Activated T-helper 1 cell treated with Interleukin-2 at 50 U/mL for 16 hours (primary cell): ENCODE measurements around the gene RCOR1.
A peak's percentile ranks its signal among the peaks of the same experiment; 100 is the strongest.
"Not testable (repeated sequence)": the region's sequence is repeated elsewhere in the genome, so short reads cannot be mapped to it uniquely, and the experiment has no call there.

ENCODE experiments used
- DNase-seq: peaks from one replicate; pipeline ENCODE4 v3.0.0-alpha.2; 2020; ENCODE audit warnings: low read depth

The RCOR1 gene

DNA sequence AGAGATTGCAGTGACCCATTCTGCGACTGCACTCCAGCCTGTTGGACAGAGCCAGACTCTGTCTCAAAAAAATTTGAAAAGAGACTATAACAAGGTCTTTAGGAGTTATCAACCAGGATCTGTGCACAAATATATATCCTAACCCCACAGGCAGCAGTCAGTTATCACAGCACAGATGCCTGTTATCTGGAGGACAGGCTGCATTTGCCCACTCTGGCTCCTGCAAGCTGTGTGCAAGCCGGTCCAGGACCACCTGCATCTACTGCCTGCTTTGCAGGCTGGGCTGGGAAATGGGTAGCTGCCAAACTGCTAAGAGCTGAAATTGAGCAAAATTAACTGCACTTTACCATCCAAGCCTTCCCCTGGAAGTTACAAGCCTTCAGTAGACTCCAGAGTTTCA, 21.4 kb upstream of the RCOR1 start:
- DNase-seq, result no peak

DNA sequence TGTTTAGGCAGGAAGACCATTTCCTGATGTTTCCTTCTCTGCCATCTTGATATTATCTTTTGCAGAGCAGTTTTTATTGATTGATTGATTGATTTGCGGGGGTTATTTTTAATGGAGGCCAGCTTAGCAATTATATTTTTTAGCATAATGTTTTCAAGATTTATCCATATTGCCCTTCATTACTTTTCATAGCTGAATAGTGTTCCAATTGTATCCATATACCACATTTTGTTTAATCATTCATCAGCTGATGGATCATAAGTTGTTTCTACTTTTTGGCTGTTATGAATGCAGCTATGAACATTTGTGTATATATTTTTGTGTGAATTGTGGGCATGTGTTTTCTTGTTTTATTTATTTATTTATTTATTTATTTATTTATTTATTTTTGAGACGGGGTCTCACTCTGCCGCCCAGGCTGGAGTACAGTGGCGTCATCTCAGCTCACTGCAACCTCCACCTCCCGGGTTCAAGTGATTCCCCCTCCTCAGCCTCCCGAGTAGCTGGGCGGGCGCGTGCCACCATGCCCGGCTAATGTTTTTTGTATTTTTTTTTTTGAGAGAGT, 20.9 kb upstream of the RCOR1 start:
- no peak for DNase-seq

GRCh38 chr14:102573161-102573560, 19.3 kb upstream of the RCOR1 start:
- not testable (repeated sequence) for DNase-seq

DNA sequence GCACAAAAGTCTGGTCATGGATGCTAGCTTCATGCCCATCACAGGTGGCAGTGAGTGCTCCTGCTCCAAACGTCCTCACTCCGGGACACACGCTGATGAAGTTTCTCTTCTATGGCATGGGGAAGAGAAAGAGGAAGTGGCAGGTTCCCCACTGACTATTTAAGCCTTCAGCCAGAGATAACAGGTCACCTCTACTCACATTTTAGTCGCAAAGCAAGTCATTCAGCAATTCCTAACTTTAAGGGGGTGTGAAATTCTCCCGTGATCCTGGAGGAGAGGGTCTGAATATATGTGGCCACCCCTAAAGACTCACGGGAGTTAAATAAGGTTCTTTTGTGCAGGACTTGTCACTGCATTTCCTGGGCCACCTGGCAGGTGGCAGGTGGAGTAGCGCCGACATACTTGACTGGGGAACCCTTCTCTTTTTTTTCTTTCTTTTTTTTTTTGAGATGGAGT, 18.8 kb upstream of the RCOR1 start:
- DNase-seq, result no peak

DNA sequence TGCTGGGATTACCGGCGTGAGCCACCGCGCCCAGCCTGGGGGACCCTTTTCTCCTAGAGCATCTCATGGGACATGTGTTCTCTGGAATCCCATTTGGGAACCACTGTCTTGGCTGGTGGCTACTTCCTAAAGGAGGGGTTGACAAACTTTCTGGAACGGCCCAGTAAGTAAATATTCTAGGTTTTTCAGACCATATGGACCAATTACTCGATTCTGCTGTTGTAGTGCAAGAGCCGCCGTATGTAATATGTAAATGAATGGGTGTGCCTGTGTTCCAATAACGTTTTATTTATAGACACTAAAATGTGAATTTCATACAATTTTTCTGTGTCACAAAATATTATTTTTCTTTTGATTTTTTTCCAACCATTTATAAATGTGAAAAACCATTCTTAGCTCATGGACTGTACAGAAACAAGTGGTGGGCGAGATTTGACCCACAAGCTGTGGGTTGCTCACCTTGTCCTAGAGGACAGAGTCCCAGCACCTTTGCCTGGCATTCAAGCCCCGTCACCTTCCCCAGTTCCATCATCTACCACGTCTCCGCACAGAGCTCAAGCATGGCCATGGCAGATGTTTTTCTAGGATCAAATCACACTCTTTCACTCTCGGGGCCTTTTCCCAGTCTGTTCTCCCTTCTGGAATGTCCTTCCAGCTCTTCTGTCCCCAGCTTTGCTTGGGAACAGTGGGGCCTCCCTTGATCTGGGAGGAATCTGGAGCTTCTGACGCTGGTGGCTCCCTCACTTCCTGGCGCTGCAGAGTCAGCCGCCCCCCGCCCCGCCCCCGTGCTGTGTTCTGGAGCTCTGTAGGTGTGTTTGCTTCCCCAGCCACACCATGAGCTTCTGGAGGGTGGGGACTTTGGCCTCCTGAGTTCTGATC, 17.9 kb upstream of the RCOR1 start:
- no peak for DNase-seq

DNA sequence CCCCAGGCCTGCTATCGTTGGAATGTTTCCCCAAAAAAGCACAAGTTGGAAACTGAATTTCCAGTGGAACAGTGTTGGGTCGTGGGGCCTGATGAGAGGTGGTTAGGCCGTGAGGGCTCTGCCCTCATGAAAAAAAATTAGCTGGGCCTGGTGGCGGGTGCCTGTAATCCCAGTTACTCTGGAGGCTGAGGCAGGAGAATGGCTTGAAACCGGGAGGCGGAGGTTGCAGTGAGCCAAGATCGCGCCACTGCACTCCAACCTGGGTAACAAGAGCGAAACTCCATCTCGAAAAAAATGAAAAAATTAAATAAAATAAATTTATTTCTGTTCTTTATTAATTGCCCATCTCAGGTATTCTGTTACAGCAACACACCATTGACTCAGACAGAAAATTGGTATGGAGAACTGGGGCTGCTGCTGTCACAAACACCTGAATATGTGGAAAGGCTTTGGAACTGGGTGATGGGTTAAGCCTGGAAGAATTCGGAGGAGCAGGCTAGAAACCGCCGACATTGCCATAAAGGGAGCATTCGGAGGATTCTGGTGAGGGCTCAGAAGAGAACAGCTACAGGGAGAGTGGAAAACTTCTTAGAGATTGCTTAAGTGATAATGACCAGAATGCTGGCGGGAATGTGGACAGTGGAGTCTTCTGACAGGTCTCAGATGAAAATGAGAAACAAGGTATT, 17.1 kb upstream of the RCOR1 start:
- DNase-seq, result no peak

DNA sequence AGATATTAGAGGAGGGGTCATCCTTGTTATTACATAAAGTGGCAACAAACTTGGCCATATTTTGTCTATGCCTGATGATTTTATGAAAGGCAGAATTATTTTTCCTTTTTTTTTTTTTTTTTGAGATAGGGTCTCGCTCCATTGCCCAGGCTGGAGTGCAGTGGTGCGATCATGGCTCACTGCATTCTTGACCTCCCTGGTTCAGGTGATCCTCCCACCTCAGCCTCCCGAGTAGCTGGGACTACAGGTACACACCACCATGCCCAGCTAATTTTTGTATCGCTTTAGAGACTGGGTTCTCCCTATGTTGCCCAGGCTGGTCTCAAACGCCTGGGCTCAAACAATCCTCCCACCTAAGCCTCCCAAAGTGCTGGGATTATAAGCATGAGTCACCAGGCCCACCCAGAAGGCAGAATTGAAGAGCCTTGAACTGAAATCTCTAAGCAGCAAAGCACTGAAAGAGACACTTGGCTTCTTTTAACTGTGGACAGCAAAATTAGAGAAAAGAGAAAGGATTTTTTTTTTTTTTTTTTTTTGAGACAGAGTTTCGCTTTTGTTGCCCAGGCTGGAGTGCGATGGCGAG, 16.5 kb upstream of the RCOR1 start:
- DNase-seq, result not testable (repeated sequence)

DNA sequence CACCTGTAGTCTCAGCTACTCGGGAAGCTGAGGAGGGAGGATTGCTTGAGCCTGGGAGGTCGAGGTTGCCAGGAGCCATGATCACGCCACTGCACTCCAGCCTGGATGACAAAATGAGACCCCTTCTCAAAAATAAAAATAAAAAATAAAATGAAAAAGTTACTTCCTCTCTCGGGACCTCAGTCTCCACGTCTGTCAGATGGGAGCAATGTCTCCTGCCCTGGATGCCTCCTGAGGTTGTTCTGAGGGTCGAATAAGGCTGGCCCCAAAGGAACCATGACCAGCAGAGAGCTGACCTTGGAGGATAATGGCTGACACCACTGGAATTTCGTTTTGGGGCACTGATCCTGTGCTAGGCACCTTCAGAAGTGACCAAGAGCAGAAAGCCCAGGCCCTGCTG, 13.6 kb upstream of the RCOR1 start:
- no peak for DNase-seq

GRCh38 chr14:102579696-102580549, 12.5 kb upstream of the RCOR1 start:
- no peak for DNase-seq

DNA sequence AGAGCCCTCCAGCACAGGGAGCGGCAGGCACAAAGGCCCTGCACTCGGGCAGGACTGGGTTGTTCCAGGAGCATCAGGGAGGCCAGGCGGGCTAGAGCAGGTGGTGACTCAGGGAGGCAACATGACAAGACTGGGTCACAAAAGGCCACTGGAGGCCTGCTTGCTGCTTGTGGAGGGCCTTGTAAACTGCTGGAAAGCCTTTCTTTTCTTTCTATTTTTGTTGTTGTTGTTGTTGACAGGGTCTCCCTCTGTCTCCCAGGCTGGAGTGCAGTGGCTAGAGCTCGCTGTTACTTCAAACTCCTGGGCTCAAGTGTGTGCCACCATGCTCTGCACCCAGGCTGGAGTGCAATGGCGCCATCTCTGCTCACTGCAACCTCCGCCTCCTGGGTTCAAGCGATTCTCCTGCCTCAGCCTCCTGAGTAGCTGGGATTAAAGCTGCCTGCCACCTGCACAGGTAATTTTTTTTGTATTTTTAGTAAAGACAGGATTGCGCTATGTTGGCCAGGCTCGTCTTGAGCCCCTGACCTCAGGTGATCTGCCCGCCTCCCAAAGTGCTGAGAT, 11.8 kb upstream of the RCOR1 start:
- DNase-seq, result no peak

- DNase-seq, result no peak
Measured at GRCh38 chr14:102581193-102581592, 11.3 kb upstream of the RCOR1 start.

GRCh38 chr14:102583726-102584125, 8.7 kb upstream of the RCOR1 start:
- no peak for DNase-seq

DNA sequence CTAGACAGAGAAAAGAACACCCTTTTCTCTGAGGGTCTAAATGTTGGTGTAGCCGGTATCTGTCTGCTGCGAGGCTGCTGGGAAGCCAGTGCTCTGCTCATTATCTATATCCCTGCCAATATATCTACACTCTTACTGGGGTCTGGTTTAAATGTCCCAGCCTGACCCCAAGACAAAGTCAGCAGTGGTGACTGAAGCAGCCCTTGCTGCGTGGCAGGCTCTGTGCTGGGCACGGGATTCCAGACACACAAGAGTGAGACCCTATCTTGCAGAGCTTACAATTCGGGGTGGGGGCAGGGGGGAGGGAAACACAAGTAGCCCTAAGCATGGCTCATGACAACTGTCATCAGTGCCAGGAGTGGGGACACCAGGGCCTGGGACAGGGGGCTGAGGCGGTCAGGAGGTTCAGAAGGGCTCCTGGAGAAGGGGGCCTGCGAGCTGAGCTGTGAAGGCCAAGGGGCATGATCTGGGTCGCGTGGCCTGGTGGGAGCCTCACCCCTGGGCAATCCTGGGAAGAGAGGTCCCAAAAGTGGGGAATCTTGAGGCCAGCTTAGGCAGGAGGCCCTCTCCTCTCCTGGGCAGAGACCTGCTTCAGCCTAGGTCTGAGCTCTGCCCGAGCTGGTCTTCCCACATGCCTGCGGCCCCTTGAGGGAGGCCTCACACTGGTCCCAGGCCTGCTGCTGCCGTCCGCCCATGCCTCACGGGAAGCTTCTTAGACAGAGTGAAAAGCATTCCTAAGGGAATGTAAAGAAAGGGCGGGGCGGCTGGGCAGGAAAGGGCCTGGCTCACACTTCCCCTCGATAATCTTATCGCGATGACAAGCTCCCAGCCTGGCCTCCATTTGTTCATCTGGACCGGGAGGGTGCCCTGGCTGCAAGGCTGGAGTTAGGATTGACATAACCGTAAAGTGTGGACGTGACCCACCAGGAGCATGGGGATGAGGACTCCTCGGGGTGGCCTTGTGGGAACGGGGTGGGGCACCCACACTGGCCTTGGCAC, 7.3 kb upstream of the RCOR1 start:
- DNase-seq, result no peak

- DNase-seq, result no peak
Measured at GRCh38 chr14:102586420-102587104, 5.9 kb upstream of the RCOR1 start.

DNA sequence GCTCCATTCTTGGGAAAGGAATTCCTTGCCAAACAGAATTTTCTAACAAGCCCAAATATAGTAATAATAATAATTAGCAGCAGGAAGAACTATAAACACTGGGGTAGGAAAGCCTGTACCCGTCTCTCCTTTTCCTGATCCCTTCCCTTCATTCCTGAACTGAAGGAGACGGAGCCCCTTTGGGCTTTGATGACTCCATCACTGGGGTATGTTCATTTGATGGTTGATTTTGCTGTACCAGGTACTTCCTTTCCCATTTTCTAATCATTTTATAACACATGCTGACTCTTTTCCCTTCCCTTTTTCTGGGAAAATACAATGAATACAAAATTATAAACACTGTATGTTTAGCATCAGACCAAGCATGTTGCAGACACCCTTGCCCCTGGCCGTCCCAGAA, 3.6 kb upstream of the RCOR1 start:
- DNase-seq, result no peak

GRCh38 chr14:102589761-102590290, 2.6 kb upstream of the RCOR1 start:
- no peak for DNase-seq

DNA sequence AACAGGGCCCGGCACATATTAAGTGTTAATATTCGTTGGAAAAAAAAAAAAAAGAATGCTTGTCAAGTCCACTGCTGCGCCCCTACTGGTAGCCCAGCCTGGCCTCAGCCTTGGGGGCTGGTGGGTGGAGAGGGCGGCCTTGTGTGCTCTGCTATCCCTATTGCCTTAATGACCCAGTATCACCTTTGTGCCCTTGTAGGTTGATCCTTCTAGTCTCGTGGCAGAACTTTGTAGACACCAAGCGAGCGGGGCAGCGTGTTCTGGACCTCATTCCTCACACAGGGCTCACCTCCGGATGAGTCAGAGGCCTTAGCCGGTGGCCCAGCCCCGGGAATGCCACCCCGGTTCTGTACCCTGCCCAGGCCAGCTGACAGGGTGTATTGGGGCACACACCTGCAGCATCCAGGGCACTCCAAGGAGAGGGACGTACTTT, 1.8 kb upstream of the RCOR1 start:
- no peak for DNase-seq

- DNase-seq, result peak; percentile 7
Measured at GRCh38 chr14:102591372-102591943, 991 bp upstream of the RCOR1 start.

- DNase-seq, result no peak
Measured at GRCh38 chr14:102592763-102593060, 263 bp downstream of the RCOR1 start.
